Heart left ventricle (tissue), 13 donors: ENCODE measurements around the gene C17orf78.

ENCODE experiments used
- CTCF ChIP-seq, 12 donors: fragments of 200-600 bp; sonication (generic) in 4 of 12; IDR thresholded peaks; one replicate each; pipeline versions ENCODE4 v1.5.0 to v1.8.0; 2018 to 2022; ENCODE audit warnings: antibody characterized with exemption in 12 of 12, mild to moderate bottlenecking in 5 of 12
- POLR2A ChIP-seq, 2 donors: fragments of 450-650 bp; IDR thresholded peaks; one replicate each; pipeline ENCODE4 v1.6.1; 2017; ENCODE audit warnings: antibody characterized with exemption in 2 of 2, mild to moderate bottlenecking in 2 of 2, moderate library complexity in 2 of 2
- donor health status: ischemic (EF 13 %, LVEDD 7.1; RV severe dilation, severe dysfunction).
- donor health status: DM: no; HTN: yes; CAD: no.
- donor health status: DM: no; HTN: no; CAD: no.
- donor health status: ischemic (EF 25% LVEDD 6.9; RV normal size, moderate dysfunction).
- donor health status: ischemic (EF 25% LVEDD 5.7; RV mildly dilated, moderate dysfunction).
- donor health status: ischemic (EF 35%, LVEDD 5.7; RV mildly dilated, moderate dysfunction).
- donor health status: nonischemic (EF 11% LVEDD 7.7; RV severe dilation, severe dysfunction).
- donor health status: DM: yes; HTN: yes; CAD: no.
- donor health status: PGD.
- donor health status: ischemic (EF 29% LVEDD 5.4; RV normal size, mild dysfunction).
- donor health status: nonischemic (EF 23%, LVEDD 6.1; RV moderate dilation, normal function).

- TF ChIP-seq CTCF (IDR thresholded peaks at IDR 0.05) (no peak), POLR2A (IDR thresholded peaks at IDR 0.05) (no peak)
Measured at GRCh38 chr17:37429453-37429852, 53.7 kb downstream of the C17orf78 start.
